KOPT-K1 (cell line): Measurements from ENCODE around the gene CDK2AP2.

Experiments used
- H3K27ac ChIP-seq: fragments of 200-600 bp; sonication (generic); 2 replicates; pipeline ENCODE4 v1.5.1; 2016; ENCODE audit warnings: antibody characterized with exemption, mild to moderate bottlenecking, low read depth, low read length; ENCODE audit not compliant: poor library complexity, severe bottlenecking
- H3K36me3 ChIP-seq: fragments of 200-600 bp; sonication (generic); 2 replicates; pipeline ENCODE4 v1.5.1; 2017; ENCODE audit warnings: antibody characterized with exemption, mild to moderate bottlenecking, low read length, moderate library complexity; ENCODE audit not compliant: insufficient read depth
- H3K9me3 ChIP-seq: fragments of 200-600 bp; sonication (generic); 2 replicates; pipeline ENCODE4 v1.5.1; 2017; ENCODE audit warnings: antibody characterized with exemption, low read length, mild to moderate bottlenecking; ENCODE audit not compliant: insufficient read depth, poor library complexity, severe bottlenecking

CDK2AP2 gene

DNA sequence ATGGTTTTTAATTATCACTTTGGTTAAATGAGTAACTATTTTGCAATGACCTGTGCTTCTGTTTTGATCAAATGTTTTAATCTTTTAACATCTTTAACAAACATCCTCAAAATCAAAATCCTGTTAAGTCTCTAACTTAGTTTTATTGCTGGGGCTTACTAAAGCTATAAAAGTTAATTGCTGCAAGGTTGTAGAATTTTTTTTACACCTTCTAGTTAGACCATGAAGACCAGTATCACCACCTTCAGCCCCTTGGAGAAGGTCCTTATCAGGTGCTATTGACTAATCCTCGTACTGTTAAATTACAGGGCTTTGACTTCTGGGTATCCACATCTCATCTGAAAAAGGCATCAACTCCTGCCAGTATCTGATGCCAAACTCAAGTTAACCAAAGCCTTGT is 27.6 kb upstream of the CDK2AP2 start:
- Histone ChIP-seq H3K9me3 (peaks cover 44% of the 10 kb centered on the region), H3K27ac (no peak overlapping the region), H3K36me3 (no peaks in the 10 kb centered on the region)

DNA sequence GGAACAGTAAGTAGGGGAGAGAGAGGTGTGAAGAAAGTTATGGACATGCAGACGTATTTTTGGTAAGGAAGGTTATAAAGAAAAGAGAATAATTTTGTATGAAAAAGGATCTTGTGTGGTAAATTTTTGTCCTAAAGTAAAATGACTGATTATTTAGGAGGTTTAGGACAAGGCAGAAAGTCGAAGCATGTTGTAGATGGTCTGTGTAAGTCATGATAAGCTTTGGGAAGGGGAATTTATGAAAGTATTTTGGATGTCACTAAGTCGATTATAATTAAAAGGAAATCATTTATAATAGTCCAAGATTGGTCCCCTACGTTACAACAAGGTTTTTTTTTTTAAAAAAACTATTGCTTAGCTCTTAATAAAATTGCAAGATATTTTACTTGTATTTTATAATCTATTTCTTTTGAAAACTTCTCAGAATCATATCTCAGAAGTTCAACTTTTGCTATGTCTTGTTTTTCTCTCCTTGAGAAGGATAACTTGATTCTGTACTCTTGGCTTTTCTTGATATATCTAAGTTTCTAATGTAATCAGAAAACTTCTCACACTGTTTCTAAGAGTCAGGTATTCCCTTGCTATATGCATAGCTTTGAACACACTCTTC is 26.2 kb upstream of the CDK2AP2 start:
- no peak overlapping the region for H3K27ac ChIP-seq
- no peaks in the 10 kb centered on the region for H3K36me3 ChIP-seq
- peaks cover 44% of the 10 kb centered on the region for H3K9me3 ChIP-seq

DNA sequence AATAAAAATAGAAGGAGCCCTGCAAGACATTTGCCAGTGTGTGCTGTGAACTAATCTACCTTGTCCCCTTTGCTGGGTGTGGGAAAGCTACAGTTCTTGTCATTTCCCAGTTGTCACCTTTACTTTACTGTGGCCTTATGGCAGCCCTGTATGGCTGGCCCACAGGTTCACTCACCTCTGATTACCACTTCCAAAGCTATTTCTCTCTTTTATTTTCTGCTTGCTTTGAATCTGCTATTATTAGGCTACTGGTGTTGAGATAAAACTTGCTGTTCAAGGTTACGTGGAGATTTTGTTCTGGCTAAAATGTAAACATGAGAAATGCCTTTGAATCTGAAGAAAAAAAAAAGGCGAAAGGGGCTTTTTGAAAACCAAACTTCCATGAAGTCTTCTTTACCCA is 24.9 kb upstream of the CDK2AP2 start:
- H3K9me3 ChIP-seq = peaks cover 44% of the 10 kb centered on the region
- no peaks in the 10 kb centered on the region for H3K36me3 ChIP-seq
- H3K27ac ChIP-seq = no peak overlapping the region

DNA sequence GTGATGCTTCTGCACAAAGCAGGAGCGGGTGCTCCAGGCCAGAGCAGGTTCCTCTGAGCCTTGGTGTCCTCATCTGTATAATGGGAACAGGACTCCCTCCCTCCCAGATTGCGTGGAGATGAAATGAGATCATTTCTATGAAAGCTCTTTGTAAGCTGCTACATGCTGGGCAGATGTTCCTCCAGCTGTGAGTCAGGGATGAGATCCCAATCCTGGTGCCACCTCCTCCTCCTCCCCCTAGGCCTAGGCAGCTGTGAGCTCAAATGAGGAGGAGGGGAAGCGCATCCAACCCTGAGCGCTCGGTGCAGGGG is 22.3 kb upstream of the CDK2AP2 start:
- Histone ChIP-seq H3K9me3 (peaks cover 29% of the 10 kb centered on the region), H3K36me3 (no peaks in the 10 kb centered on the region), H3K27ac (no peak overlapping the region)

DNA sequence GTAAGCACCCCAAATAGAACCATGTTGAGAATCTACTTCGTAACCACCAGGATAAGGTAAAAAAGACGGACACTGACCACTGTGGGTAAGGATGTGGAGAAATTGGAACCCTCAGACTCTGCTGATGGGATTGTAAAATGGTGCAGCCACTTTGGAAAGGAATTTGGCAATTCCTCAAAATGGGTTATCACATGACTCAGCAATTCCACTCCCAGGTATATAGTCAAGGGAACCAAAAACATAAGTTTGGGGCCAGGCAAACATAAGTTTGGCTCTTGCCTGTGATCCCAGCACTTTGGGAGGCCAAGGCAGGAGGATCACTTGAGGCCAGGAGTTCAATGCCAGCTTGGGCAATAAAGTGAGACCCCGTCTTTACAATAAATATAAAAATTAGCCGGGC is 20.4 kb upstream of the CDK2AP2 start:
- H3K27ac ChIP-seq = no peak overlapping the region
- H3K9me3 ChIP-seq = peaks cover 13% of the 10 kb centered on the region
- no peaks in the 10 kb centered on the region for H3K36me3 ChIP-seq

DNA sequence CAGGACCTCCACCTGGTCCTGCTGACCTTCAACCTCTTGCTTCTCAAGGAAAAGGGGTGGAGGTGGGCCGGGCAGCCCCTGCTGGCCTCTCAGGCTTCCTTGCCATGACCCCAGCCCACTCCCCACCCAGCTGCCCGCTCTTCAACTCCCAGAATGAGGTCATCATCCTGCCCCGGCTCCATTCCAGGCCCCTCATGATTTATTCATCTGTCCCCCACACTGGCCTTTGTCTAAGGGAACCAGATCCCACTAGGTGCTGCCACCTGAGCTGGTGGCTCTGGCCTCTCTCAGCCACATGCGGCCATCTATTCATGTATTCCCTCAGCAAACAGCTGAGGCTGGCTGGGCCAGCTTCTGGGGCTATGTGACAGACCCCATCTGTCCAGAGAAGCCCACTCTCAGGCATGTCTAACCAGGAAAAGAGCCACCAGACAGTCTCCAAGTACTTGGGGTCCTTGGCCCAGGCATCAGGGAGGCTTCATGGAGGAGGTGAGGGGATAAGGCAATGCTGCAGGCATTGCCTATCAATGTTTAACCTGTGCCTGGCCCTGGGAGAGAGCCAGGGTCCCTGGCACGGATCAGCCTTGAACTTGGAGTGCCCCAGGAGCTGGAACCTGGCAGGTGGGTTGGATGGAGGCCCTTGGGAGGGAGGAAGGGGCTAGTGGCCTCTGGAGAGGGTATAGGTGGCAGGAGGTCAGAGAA is 17.5 kb upstream of the CDK2AP2 start:
- H3K27ac ChIP-seq = no peak overlapping the region
- H3K9me3 ChIP-seq = no peaks in the 10 kb centered on the region
- H3K36me3 ChIP-seq = no peaks in the 10 kb centered on the region

DNA sequence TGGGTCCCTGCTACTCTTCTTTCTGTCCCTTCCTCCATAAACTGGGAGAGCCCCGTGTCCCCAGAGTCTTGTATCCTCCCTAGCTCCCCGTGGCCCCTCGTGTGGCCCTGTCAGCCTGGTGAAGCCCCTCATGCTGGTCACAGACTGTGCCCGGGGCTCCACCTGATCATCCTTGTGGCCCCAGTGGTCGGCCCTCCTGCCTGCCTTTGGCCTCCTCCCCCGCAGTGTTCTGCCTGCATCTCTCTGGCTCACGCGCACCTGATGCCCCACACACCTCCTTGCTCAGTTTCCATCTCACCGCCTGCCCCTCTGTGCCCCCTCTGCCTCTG is 16.5 kb upstream of the CDK2AP2 start:
- no peaks in the 10 kb centered on the region for H3K9me3 ChIP-seq
- no peaks in the 10 kb centered on the region for H3K36me3 ChIP-seq
- no peak overlapping the region for H3K27ac ChIP-seq

DNA sequence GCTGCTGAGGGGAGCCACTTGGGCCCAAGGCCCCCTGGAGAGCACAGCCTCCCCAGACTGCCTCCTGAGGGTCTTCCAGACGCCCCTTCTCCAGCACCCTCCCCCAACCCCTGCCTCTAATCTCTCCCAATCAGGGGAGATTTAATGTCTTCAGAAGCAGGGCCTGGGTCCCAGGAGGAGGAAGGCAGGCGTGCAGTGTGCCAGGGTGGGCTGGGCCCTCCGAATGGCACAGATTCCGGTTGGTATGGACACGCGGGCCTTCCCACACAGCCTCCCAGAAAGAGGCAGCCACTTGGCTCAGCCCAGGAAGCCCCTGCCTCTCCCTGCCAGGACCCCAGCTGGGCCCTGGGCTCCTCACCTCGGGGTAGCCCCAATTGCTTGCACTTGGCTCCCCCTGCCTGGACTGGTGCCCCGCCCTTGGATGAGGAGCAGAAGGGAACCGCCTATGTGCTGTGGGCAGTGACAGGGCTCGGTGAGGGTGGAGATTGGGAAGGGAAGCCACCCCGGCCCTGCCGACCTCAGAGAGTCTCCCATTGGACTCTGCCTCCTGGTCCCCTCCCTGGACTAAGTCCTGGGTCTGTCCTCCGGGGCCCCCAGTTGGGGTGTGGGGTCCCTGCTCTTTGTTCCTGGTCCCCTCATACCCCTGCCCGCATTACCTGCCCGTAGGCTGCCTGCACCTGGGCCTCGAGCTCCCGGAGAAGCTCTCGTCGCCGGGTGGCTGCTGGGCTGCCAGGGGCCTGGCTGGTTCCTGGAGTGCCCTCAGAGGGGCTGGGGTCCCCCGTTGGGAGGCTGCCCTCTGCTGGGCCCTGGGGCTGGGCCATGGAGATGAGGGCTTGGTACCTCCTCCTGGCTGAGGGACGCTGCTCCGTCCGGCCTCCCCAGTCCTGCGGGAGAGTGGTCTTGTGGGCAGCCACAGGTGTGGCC is 15.9 kb upstream of the CDK2AP2 start:
- no peaks in the 10 kb centered on the region for H3K9me3 ChIP-seq
- H3K27ac ChIP-seq = no peak overlapping the region
- no peaks in the 10 kb centered on the region for H3K36me3 ChIP-seq

DNA sequence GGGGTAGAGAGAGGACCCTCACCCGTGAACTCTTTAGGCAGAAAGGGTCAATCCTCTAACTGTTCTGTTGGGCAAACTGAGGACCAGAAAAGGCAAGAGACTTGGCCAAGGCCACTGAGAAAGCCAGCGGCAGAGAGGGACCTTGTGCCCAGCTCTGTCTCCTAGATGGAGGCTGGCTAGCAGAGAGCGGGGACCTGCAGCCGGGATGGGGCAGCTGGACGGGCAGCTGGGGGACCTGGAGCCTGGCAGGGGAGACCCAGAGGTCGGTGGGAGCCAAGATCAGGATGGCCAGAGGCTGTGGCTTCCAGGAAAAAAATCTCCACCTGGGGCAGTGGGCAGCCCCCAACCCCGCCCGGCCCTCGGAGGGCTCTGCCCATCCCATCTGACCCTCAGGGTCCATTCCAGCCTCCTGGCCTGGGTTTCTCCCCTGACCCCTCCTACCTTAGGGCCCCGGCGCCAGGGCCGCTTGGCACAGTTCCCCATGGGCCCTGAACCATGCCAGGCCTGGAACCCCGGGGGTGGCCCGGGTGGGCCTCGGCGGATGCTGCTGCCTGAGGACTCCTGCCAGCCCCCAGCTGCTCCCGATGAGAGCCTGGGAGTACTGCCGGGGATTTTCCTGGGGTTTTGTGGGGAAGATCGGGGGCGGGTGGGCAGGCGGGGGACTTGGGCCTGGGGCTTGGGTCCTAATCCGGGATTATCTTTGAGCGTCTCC is 15.0 kb upstream of the CDK2AP2 start, which contains the start of gene CABP2:
CABP2 (minus strand) TSS at position 603 of the 712 bp plus-strand sequence; CDS start at position 483, 120 bp downstream.
- Histone ChIP-seq H3K36me3 (no peaks in the 10 kb centered on the region), H3K27ac (no peak within 1 kb of the TSS), H3K9me3 (no peaks in the 10 kb centered on the region)

DNA sequence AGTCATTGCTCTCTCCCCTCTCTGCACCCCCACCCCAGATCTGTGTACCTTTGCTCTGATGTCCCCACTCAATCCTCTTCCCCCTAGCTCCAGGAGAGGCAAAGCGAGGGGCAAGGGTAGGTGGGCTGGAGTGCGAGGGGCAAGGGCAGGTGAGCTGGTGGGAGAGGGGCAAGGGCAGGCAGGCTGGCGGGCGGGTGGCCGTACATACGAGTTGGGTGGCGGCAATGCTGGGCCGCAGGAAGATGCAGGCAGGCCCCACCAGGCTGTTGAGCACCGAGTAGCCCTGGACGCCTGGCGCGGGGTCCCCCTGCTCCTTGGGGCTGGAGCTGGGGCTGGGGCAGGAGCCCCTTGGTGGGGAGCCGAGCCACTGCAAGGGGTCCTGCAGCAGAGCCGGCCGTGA is 14.4 kb upstream of the CDK2AP2 start:
- Histone ChIP-seq H3K36me3 (no peaks in the 10 kb centered on the region), H3K27ac (no peak overlapping the region), H3K9me3 (no peaks in the 10 kb centered on the region)

DNA sequence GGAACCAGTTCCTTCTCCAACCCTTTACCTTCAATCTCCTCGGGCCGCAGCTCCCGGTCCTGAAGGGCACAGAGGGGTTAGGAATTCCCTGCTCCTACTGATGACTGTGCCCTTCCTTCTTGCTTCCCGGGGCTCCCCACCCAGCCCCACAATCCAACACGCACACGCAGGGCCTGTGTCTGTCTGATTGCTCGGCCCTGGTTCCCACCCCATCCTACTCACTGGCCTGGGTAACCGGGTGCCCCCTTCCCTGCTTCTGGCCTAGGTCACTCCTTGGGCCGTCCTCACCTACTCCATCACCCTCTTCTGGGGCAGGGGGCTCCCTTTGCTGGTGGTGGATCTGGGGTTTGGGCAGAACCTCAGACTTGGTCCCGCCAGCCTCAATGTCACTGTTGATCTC is 14.0 kb upstream of the CDK2AP2 start:
- Histone ChIP-seq H3K27ac (no peak overlapping the region), H3K36me3 (no peaks in the 10 kb centered on the region), H3K9me3 (no peaks in the 10 kb centered on the region)

DNA sequence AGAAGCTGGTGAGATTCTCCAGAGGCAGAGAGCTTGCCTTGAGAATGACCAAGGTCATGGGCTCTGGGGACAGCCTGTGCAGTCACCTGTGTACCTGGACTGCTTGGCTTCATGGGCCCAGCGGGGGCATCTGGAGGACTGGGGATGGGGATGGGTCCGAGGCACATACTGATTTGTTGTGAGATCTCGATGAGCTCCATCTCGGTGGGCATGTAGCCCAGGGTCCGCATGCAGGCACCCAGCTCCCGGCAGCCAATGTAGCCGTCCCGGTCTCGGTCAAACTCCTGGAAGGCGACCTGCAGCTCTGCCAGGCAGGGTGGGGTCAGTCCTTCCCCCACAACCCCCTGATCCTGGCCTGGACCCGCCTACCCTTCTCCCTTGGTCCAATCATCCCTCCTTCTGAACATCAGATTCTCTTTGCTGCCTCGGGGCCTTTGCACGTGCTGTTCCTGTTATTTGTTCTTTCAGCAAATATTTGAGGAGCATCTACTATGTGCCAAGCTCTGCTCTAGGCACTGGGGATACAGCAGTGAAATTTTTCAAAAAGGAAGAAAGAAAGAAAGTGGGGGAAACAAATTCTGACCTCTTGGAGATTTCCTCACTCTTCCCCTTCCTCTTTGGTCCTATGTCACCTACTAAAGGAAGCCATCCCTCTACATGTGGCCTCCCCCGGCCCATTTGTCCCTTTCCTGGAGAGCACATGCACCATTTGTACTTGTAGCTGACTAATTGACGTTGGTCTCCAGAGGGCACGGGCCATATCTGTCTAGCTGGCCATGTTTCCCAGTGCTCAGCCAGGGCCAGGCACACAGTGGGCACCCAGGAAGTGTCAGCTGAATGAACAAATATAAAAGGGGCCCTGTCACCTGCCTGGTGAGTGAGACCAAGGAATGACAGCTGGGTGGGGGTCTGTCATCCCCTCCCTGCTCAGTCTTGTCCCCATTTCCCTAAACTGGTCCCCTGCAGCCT is 13.2 kb upstream of the CDK2AP2 start:
- H3K9me3 ChIP-seq = no peaks in the 10 kb centered on the region
- H3K36me3 ChIP-seq = no peaks in the 10 kb centered on the region
- H3K27ac ChIP-seq = no peak overlapping the region

DNA sequence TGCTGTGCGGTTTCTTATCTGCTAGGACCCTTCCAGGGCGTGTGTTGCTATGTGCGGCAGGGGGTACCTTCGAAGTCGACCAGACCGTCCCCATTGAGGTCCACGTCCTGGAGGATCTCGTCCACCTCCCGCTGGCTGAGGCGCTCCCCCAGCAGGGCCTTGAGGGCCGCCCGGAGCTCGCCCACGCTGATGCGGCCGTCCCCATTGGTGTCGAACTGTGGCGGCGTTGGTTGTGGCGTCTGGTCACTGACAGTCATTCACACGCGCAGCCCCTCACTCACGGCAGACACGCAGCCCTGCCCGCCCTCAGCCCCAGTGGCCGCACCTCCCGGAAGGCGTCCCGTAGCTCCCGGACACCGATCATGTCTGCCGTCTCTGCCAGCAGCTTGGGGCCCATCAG is 11.8 kb upstream of the CDK2AP2 start:
- no peaks in the 10 kb centered on the region for H3K36me3 ChIP-seq
- H3K9me3 ChIP-seq = no peaks in the 10 kb centered on the region
- H3K27ac ChIP-seq = no peak overlapping the region

DNA sequence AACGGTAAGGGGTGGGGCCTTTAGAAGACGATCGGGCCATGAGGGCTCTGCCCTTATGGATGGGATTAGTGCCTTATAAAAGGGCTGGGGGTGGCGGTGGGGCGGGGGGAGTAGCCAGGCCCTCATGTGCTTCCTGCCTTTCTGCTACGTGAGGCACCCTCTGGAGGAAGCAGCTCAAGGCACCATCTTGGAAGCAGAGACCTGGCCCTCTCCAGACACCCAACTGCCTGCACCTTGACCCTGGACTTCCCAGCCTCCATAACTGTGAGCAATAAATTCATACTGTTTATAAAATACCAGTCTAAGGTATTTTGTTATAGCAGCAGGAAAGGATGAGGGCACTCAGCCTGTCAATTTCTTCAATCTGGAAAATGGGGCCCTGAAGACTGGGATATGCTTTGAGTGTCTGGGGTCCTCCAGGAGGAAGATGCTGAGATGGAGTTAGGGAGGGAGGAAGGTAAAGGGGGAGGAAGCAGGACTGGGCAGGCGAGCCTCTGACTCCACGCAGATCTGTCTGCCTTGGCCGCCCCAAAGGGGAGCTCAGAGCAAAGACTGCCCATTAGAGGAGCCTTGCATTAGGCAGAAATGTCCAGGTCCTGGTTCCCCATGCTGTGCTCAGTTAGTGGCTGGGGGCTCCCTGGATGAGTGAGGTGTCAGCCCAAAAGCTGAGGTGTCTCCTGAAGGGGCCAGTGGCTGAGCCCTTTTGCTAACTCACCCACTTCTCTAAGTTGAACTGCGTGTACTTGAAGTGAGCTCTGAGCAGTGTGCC is 10.0 kb upstream of the CDK2AP2 start:
- H3K27ac ChIP-seq = no peak overlapping the region
- no peaks in the 10 kb centered on the region for H3K36me3 ChIP-seq

More for the DNA sequence above, 10.0 kb upstream of the CDK2AP2 start:
- H3K9me3 ChIP-seq = no peaks in the 10 kb centered on the region
